ENCODE data around the gene UXT.
"Not testable (repeated sequence)": the region's sequence is repeated elsewhere in the genome, so short reads cannot be mapped to it uniquely, and the experiment has no call there.

Gene UXT

GRCh38 chrX:47607091-47607490 lies 51.9 kb downstream of the UXT start:
- Histone ChIP-seq H3K4me1 (ENCODE audit: control insufficient read depth, insufficient read depth, low read length, poor library complexity, severe bottlenecking) (no peaks in the 10 kb centered on the region), H3K9me3 (ENCODE audit: control insufficient read depth, low read length) (no peaks in the 10 kb centered on the region), H3K4me3 (ENCODE audit: insufficient read depth, low read depth, low read length, poor library complexity, severe bottlenecking) (no peak overlapping the region), H3K27ac (ENCODE audit: insufficient read depth, low read length, poor library complexity, severe bottlenecking) (no peak overlapping the region), H3K36me3 (ENCODE audit: control insufficient read depth, insufficient read depth, low read length) (no peaks in the 10 kb centered on the region), H3K27me3 (replicated peaks; ENCODE audit: control insufficient read depth, insufficient read depth, low read length, poor library complexity, severe bottlenecking) (no peaks in the 10 kb centered on the region)
- no peak for DNase-seq

GRCh38 chrX:47605024-47605423 lies 54.0 kb downstream of the UXT start:
- DNase-seq = no peak
- no peaks in the 10 kb centered on the region for H3K9me3 ChIP-seq (ENCODE audit: control insufficient read depth, low read length)
- no peaks in the 10 kb centered on the region for H3K36me3 ChIP-seq (ENCODE audit: control insufficient read depth, insufficient read depth, low read length)
- H3K4me1 ChIP-seq (ENCODE audit: control insufficient read depth, insufficient read depth, low read length, poor library complexity, severe bottlenecking) = no peaks in the 10 kb centered on the region
- no peak overlapping the region for H3K27ac ChIP-seq (ENCODE audit: insufficient read depth, low read length, poor library complexity, severe bottlenecking)
- H3K27me3 ChIP-seq (replicated peaks; ENCODE audit: control insufficient read depth, insufficient read depth, low read length, poor library complexity, severe bottlenecking) = no peaks in the 10 kb centered on the region
- H3K4me3 ChIP-seq (ENCODE audit: insufficient read depth, low read depth, low read length, poor library complexity, severe bottlenecking) = no peak overlapping the region

GRCh38 chrX:47603125-47603524 lies 55.9 kb downstream of the UXT start:
- DNase-seq; H3K9me3 ChIP-seq (ENCODE audit: control insufficient read depth, low read length); H3K36me3 ChIP-seq (ENCODE audit: control insufficient read depth, insufficient read depth, low read length); H3K27ac ChIP-seq (ENCODE audit: insufficient read depth, low read length, poor library complexity, severe bottlenecking); H3K4me3 ChIP-seq (ENCODE audit: insufficient read depth, low read depth, low read length, poor library complexity, severe bottlenecking); H3K27me3 ChIP-seq (replicated peaks; ENCODE audit: control insufficient read depth, insufficient read depth, low read length, poor library complexity, severe bottlenecking); H3K4me1 ChIP-seq (ENCODE audit: control insufficient read depth, insufficient read depth, low read length, poor library complexity, severe bottlenecking): not testable (repeated sequence)

All from effector memory CD4-positive, alpha-beta T cell (primary cell).